ENCODE data around the gene KSR1. TPM values are rescaled to one million over a fixed set of nuclear protein-coding genes. Genes with fewer than 3 reads are reported as not detected.

KSR1 gene
- total and polyA plus RNA-seq, 4 donors = 19.0 to 75.7 (median 42.6) TPM

- WGBS, 2 donors = 85 to 87% methylated on average over 2 of the region's 2 CpGs
- no peak for DNase-seq
- no peaks in the 10 kb centered on the region for H3K27me3 ChIP-seq (ENCODE audit: control insufficient read depth in 1 of 2, insufficient read depth in 2 of 2, low read length in 1 of 2)
- no peak for ATAC-seq (ENCODE audit: low FRiP score)
- H3K4me1 ChIP-seq (ENCODE audit: control insufficient read depth in 1 of 2, insufficient read depth in 2 of 2, low read length in 2 of 2) = no peaks in the 10 kb centered on the region
- peaks cover 0 to 3% of the 10 kb centered on the region in 2 donors for H3K36me3 ChIP-seq (ENCODE audit: control insufficient read depth in 1 of 2, insufficient read depth in 2 of 2, low read length in 1 of 2)
- H3K27ac ChIP-seq (ENCODE audit: low read depth in 1 of 2, low read length in 2 of 2) = no peak overlapping the region
- no peak overlapping the region for H3K4me3 ChIP-seq (ENCODE audit: low read length in 2 of 2)
- H3K9me3 ChIP-seq (ENCODE audit: control insufficient read depth, low read length) = no peaks in the 10 kb centered on the region
- intact Hi-C loops (cut with DNase I) = loop anchor here (2.0 to 10.0 kb wide), 3 partner anchors 47 to 246 kb away; no protein-coding TSS in a partner anchor
These were observed 147.1 kb downstream of the KSR1 start for GRCh38 chr17:27603421-27603770.

GRCh38 chr17:27603880-27604794 is 147.9 kb downstream of the KSR1 start:
- H3K27ac ChIP-seq (ENCODE audit: low read depth in 1 of 2, low read length in 2 of 2) = no peak overlapping the region
- H3K4me1 ChIP-seq (ENCODE audit: control insufficient read depth in 1 of 2, insufficient read depth in 2 of 2, low read length in 2 of 2) = no peaks in the 10 kb centered on the region
- H3K4me3 ChIP-seq (ENCODE audit: low read length in 2 of 2) = no peak overlapping the region
- intact Hi-C loops (cut with DNase I) = loop anchor here (2.0 to 10.0 kb wide), 3 partner anchors 47 to 247 kb away; no protein-coding TSS in a partner anchor
- 95 to 96% methylated on average over 22 of the region's 22 CpGs for WGBS, 2 donors
- ATAC-seq (ENCODE audit: low FRiP score) = no peak
- DNase-seq = peak in 1 of 2 donors; percentile 34
- no peaks in the 10 kb centered on the region for H3K9me3 ChIP-seq (ENCODE audit: control insufficient read depth, low read length)
- H3K36me3 ChIP-seq (ENCODE audit: control insufficient read depth in 1 of 2, insufficient read depth in 2 of 2, low read length in 1 of 2) = peaks cover 0 to 3% of the 10 kb centered on the region in 2 donors
- no peaks in the 10 kb centered on the region for H3K27me3 ChIP-seq (ENCODE audit: control insufficient read depth in 1 of 2, insufficient read depth in 2 of 2, low read length in 1 of 2)

- ATAC-seq (ENCODE audit: low FRiP score) = no peak
- H3K27ac ChIP-seq (ENCODE audit: low read depth in 1 of 2, low read length in 2 of 2) = no peak overlapping the region
- H3K4me3 ChIP-seq (ENCODE audit: low read length in 2 of 2) = no peak overlapping the region
- intact Hi-C loops (cut with DNase I) = loop anchor here in 1 of 2 donors (10.0 kb wide), 1 partner anchor 221 kb away; no protein-coding TSS in a partner anchor
- no peaks in the 10 kb centered on the region for H3K27me3 ChIP-seq (ENCODE audit: control insufficient read depth in 1 of 2, insufficient read depth in 2 of 2, low read length in 1 of 2)
- peak in 1 of 2 donors; percentile 34 for DNase-seq
- no peaks in the 10 kb centered on the region for H3K9me3 ChIP-seq (ENCODE audit: control insufficient read depth, low read length)
- no peaks in the 10 kb centered on the region for H3K4me1 ChIP-seq (ENCODE audit: control insufficient read depth in 1 of 2, insufficient read depth in 2 of 2, low read length in 2 of 2)
- peaks cover 0 to 6% of the 10 kb centered on the region in 2 donors for H3K36me3 ChIP-seq (ENCODE audit: control insufficient read depth in 1 of 2, insufficient read depth in 2 of 2, low read length in 1 of 2)
- 96 to 97% methylated on average over 20 to 25 of the region's 25 CpGs for WGBS, 2 donors
These were observed 149.2 kb downstream of the KSR1 start for GRCh38 chr17:27605409-27605808.

- 87 to 88% methylated on average over 16 of the region's 16 CpGs for WGBS, 2 donors
- H3K27ac ChIP-seq (ENCODE audit: low read depth in 1 of 2, low read length in 2 of 2) = no peak overlapping the region
- ATAC-seq (ENCODE audit: low FRiP score) (no peak), DNase-seq (peak; percentile 44 to 71)
- no peaks in the 10 kb centered on the region for H3K27me3 ChIP-seq (ENCODE audit: control insufficient read depth in 1 of 2, insufficient read depth in 2 of 2, low read length in 1 of 2)
- no peaks in the 10 kb centered on the region for H3K9me3 ChIP-seq (ENCODE audit: control insufficient read depth, low read length)
- intact Hi-C loops (cut with DNase I) = loop anchor here in 1 of 2 donors (10.0 kb wide), 1 partner anchor 223 kb away; no protein-coding TSS in a partner anchor
- H3K36me3 ChIP-seq (ENCODE audit: control insufficient read depth in 1 of 2, insufficient read depth in 2 of 2, low read length in 1 of 2) = peaks cover 0 to 10% of the 10 kb centered on the region in 2 donors
- H3K4me3 ChIP-seq (ENCODE audit: low read length in 2 of 2) = no peak overlapping the region
- no peaks in the 10 kb centered on the region for H3K4me1 ChIP-seq (ENCODE audit: control insufficient read depth in 1 of 2, insufficient read depth in 2 of 2, low read length in 2 of 2)
These were observed 151.4 kb downstream of the KSR1 start for GRCh38 chr17:27607521-27608091.

- ATAC-seq (ENCODE audit: low FRiP score) (no peak), DNase-seq (peak; percentile 24 to 30)
- Histone ChIP-seq H3K27me3 (ENCODE audit: control insufficient read depth in 1 of 2, insufficient read depth in 2 of 2, low read length in 1 of 2) (no peaks in the 10 kb centered on the region), H3K36me3 (ENCODE audit: control insufficient read depth in 1 of 2, insufficient read depth in 2 of 2, low read length in 1 of 2) (peaks cover 0 to 12% of the 10 kb centered on the region in 2 donors), H3K27ac (ENCODE audit: low read depth in 1 of 2, low read length in 2 of 2) (no peak overlapping the region), H3K9me3 (ENCODE audit: control insufficient read depth, low read length) (no peaks in the 10 kb centered on the region), H3K4me3 (ENCODE audit: low read length in 2 of 2) (no peak overlapping the region), H3K4me1 (ENCODE audit: control insufficient read depth in 1 of 2, insufficient read depth in 2 of 2, low read length in 2 of 2) (no peaks in the 10 kb centered on the region)
- intact Hi-C loops (cut with DNase I) = loop anchor here in 1 of 2 donors (10.0 kb wide), 1 partner anchor 224 kb away; no protein-coding TSS in a partner anchor
- WGBS, 2 donors = 95 to 98% methylated on average over 11 of the region's 11 CpGs
These were observed 152.3 kb downstream of the KSR1 start for GRCh38 chr17:27608328-27609230.

GRCh38 chr17:27609611-27610303 is 153.5 kb downstream of the KSR1 start:
- H3K4me1 ChIP-seq (ENCODE audit: control insufficient read depth in 1 of 2, insufficient read depth in 2 of 2, low read length in 2 of 2) = no peaks in the 10 kb centered on the region
- H3K4me3 ChIP-seq (ENCODE audit: low read length in 2 of 2) = no peak overlapping the region
- no peaks in the 10 kb centered on the region for H3K9me3 ChIP-seq (ENCODE audit: control insufficient read depth, low read length)
- peaks cover 0 to 11% of the 10 kb centered on the region in 2 donors for H3K36me3 ChIP-seq (ENCODE audit: control insufficient read depth in 1 of 2, insufficient read depth in 2 of 2, low read length in 1 of 2)
- H3K27ac ChIP-seq (ENCODE audit: low read depth in 1 of 2, low read length in 2 of 2) = no peak overlapping the region
- WGBS, 2 donors = 66 to 74% methylated on average over 11 of the region's 11 CpGs
- DNase-seq = peak; percentile 50 to 60
- ATAC-seq (ENCODE audit: low FRiP score) = no peak
- no peaks in the 10 kb centered on the region for H3K27me3 ChIP-seq (ENCODE audit: control insufficient read depth in 1 of 2, insufficient read depth in 2 of 2, low read length in 1 of 2)
- intact Hi-C loops (cut with DNase I) = loop anchor here in 1 of 2 donors (10.0 kb wide), 1 partner anchor 225 kb away; no protein-coding TSS in a partner anchor

GRCh38 chr17:27610304-27610677 is 154.0 kb downstream of the KSR1 start:
- Histone ChIP-seq H3K27me3 (ENCODE audit: control insufficient read depth in 1 of 2, insufficient read depth in 2 of 2, low read length in 1 of 2) (no peaks in the 10 kb centered on the region), H3K36me3 (ENCODE audit: control insufficient read depth in 1 of 2, insufficient read depth in 2 of 2, low read length in 1 of 2) (peaks cover 0 to 9% of the 10 kb centered on the region in 2 donors), H3K9me3 (ENCODE audit: control insufficient read depth, low read length) (no peaks in the 10 kb centered on the region), H3K27ac (ENCODE audit: low read depth in 1 of 2, low read length in 2 of 2) (no peak overlapping the region), H3K4me3 (ENCODE audit: low read length in 2 of 2) (no peak overlapping the region), H3K4me1 (ENCODE audit: control insufficient read depth in 1 of 2, insufficient read depth in 2 of 2, low read length in 2 of 2) (no peaks in the 10 kb centered on the region)
- 94 to 95% methylated on average over 4 of the region's 4 CpGs for WGBS, 2 donors
- no peak for ATAC-seq (ENCODE audit: low FRiP score)
- intact Hi-C loops (cut with DNase I) = no loop called here
- DNase-seq = peak; percentile 27 to 35

All from aorta (tissue), 5 donors.